ENCODE data around the gene TPSG1.

DNA sequence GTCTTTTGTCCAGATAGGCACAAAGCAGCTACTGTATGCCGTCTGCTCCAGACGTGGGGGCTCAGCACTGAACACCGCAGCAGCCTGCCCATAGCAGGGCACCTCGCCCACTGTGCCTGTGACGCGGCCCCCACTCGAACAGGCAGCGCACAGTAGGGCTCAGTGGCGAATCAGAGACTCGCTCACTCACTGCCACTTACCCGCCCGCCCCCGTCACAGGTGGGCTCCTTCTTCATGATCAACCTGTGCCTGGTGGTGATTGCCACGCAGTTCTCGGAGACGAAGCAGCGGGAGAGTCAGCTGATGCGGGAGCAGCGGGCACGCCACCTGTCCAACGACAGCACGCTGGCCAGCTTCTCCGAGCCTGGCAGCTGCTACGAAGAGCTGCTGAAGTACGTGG, 23.6 kb downstream of the TPSG1 start:
- TF ChIP-seq CTCF (IDR thresholded peaks at IDR 0.05; ENCODE audit: borderline replicate concordance, extremely low read depth, low read length, poor library complexity, severe bottlenecking): no peak
- no peak for TF ChIP-seq EZH2 (IDR thresholded peaks at IDR 0.05; ENCODE audit: borderline replicate concordance, low read depth, low read length, severe bottlenecking)
